Measurements from ENCODE around the gene SALL2. TPM values are rescaled to one million over a fixed set of nuclear protein-coding genes. Genes with fewer than 3 reads are reported as not detected.
A peak's percentile ranks its signal among the peaks of the same experiment; 100 is the strongest.

The SALL2 gene
- total RNA-seq, 1 donor from 2014 or later: 263 TPM

DNA sequence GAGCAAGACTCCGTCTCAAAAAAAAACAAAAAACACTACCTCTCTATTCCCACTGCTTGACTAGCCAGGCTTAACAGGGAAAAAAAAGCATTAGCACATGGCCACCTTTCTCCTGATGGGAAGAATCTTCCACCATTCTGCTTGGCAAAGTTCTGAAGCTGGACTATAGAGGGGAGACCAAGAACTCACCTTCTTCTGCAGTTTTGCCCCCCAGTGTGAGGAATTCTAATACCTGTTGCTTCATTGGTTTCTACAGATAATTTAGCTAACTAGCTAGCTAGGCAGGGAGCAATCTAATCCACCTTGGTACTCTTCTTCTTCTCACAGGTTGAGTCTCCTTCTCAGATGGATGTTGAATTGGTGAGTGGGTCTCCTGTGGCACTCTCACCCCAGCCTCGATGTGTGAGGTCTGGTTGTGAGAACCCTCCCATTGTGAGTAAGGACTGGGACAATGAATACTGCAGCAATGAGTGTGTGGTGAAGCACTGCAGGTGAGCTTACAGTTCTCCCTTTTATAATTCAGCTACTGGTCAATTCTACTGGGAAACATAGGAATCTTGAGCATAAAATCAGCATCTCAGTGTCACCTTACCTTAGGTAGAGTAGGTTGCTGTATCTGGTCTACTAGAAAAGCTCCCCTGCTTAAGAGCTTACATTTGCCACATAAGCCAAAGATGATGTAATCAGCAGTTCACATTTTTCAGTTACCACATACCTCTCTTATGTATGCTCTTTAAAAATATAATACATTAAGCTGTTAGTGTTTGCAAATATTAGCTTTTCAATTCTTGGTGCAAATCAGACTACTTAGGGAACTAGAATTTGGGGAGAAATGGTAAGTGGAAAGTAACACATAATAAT is 31.0 kb downstream of the SALL2 start:
- H4K20me1 ChIP-seq (ENCODE audit: low read depth): no peaks in the 10 kb centered on the region
- no peak overlapping the region for H3K4me3 Mint-ChIP-seq
- H3K9me3 Mint-ChIP-seq: no peaks in the 10 kb centered on the region
- H3K9me3 ChIP-seq (ENCODE audit: low read depth): no peaks in the 10 kb centered on the region
- H3K36me3 Mint-ChIP-seq: peaks cover 47% of the 10 kb centered on the region
- peaks cover 3% of the 10 kb centered on the region for H3K27me3 Mint-ChIP-seq (ENCODE audit: insufficient read depth, low read depth)
- H3K79me2 ChIP-seq (ENCODE audit: low read depth): no peaks in the 10 kb centered on the region
- peaks cover 18% of the 10 kb centered on the region for H3K36me3 ChIP-seq
- DNase-seq (ENCODE audit: low spot score): no peak
- H2AFZ ChIP-seq (replicated peaks): no peak overlapping the region
- peaks cover 6% of the 10 kb centered on the region for H3K4me1 ChIP-seq
- H3K27me3 ChIP-seq: no peaks in the 10 kb centered on the region
- peaks cover 8% of the 10 kb centered on the region for H3K4me1 Mint-ChIP-seq
- no peak overlapping the region for H3K27ac Mint-ChIP-seq
- TF ChIP-seq, protein P1, sequence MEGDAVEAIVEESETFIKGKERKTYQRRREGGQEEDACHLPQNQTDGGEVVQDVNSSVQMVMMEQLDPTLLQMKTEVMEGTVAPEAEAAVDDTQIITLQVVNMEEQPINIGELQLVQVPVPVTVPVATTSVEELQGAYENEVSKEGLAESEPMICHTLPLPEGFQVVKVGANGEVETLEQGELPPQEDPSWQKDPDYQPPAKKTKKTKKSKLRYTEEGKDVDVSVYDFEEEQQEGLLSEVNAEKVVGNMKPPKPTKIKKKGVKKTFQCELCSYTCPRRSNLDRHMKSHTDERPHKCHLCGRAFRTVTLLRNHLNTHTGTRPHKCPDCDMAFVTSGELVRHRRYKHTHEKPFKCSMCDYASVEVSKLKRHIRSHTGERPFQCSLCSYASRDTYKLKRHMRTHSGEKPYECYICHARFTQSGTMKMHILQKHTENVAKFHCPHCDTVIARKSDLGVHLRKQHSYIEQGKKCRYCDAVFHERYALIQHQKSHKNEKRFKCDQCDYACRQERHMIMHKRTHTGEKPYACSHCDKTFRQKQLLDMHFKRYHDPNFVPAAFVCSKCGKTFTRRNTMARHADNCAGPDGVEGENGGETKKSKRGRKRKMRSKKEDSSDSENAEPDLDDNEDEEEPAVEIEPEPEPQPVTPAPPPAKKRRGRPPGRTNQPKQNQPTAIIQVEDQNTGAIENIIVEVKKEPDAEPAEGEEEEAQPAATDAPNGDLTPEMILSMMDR (IDR thresholded peaks at IDR 0.05): no peak
- TF ChIP-seq EZH2phosphoT487 (IDR thresholded peaks at IDR 0.05) (no peak), EZH2 (IDR thresholded peaks at IDR 0.05) (no peak)
- H3K4me3 ChIP-seq: no peak overlapping the region
- no peak overlapping the region for H3K27ac ChIP-seq
- peaks cover 36% of the 10 kb centered on the region for H3F3A ChIP-seq (ENCODE audit: low read depth)
- H3K4me2 ChIP-seq: no peak overlapping the region
- no peak overlapping the region for H3K9ac ChIP-seq

DNA sequence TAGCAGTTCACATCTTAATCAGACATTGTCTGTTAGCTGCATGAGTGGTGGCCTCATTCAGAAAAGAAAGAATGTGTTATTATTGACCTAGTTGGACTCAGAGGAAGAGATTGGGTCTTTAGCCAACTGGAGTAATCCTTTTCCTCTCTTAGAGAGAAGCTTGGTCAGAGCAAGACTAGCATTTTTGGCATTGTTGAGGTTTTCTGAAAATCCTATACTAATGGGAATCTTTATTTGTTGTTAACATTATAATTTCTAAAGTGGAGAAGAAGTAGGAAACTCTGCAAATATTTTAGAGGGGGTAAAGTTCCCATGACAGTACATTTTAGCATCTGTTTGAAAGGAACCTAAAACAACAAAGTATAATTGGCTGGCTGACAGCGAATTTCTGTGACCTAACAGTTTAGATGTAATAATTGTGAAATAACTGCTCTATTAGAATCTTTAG is 39.5 kb downstream of the SALL2 start:
- Histone ChIP-seq H4K20me1 (ENCODE audit: low read depth) (peaks cover 6% of the 10 kb centered on the region), H3K4me1 (no peaks in the 10 kb centered on the region), H2AFZ (replicated peaks) (no peak overlapping the region), H3K9me3 (ENCODE audit: low read depth) (no peaks in the 10 kb centered on the region), H3K79me2 (ENCODE audit: low read depth) (peaks cover 16% of the 10 kb centered on the region), H3K4me3 (no peak overlapping the region), H3K27ac (no peak overlapping the region), H3K4me2 (no peak overlapping the region), H3F3A (ENCODE audit: low read depth) (peaks cover 11% of the 10 kb centered on the region), H3K9ac (no peak overlapping the region), H3K27me3 (no peaks in the 10 kb centered on the region), H3K36me3 (peaks cover 10% of the 10 kb centered on the region)
- Mint-ChIP-seq H3K4me3 (no peak overlapping the region), H3K27me3 (ENCODE audit: insufficient read depth, low read depth) (peaks cover 2% of the 10 kb centered on the region), H3K4me1 (no peaks in the 10 kb centered on the region), H3K27ac (no peak overlapping the region), H3K36me3 (peaks cover 13% of the 10 kb centered on the region), H3K9me3 (no peaks in the 10 kb centered on the region)
- TF ChIP-seq, protein P1 (IDR thresholded peaks at IDR 0.05): no peak
- no peak for TF ChIP-seq EZH2phosphoT487 (IDR thresholded peaks at IDR 0.05)
- TF ChIP-seq EZH2 (IDR thresholded peaks at IDR 0.05): no peak
- DNase-seq (ENCODE audit: low spot score): no peak

DNA sequence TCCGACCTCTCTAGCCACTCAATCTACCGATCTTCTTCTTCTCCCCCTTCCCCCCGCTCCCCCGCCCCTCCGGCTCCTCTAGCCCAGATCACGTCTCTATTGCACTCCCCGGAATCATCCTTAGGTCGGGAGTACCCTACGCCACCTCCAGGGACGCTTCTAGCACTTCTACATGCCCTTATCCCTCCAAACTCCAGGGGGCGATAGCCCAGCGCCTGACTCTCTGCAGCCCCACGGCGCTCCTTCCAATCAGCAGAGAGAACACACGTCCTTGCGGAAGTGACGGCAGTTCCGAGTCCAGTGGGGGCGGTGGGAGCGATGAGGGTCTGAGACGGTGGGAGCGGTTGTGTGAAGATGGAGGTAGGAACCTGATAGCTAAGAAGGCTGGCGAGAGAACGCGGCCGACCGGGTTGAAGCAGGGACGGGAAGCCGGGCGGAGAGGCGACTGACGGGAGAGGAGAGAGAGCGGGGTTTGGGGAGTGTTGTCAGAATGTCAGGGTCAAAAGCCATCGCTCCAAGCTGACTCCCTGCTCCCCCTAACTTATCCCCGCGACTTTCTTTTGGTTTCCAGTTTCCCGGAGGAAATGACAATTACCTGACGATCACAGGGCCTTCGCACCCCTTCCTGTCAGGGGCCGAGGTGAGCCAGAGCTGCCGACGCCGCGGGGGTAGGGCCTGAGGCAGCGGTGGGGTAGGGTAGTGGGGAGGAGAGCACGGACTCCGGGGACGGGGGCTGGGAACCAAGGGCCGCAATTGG is 49.0 kb downstream of the SALL2 start, which contains the start of the genes RAB2B and TOX4:
TSS of gene RAB2B (minus strand) at position 35 of the 757 bp plus-strand sequence. CDS start 87 bp downstream, outside the sequence.
TSS of gene TOX4 (plus strand) at position 271 of the 757 bp plus-strand sequence. CDS start at position 355, 84 bp downstream.
- TF ChIP-seq, protein P1 (IDR thresholded peaks at IDR 0.05): peak; percentile 98
- TF ChIP-seq EZH2phosphoT487 (IDR thresholded peaks at IDR 0.05) (no peak), EZH2 (IDR thresholded peaks at IDR 0.05) (no peak)
- H3K4me2 ChIP-seq: peak within 1 kb of the TSS; percentile 97
- peaks cover 15% of the 10 kb centered on the region for H3F3A ChIP-seq (ENCODE audit: low read depth)
- peaks cover 4% of the 10 kb centered on the region for H3K4me1 ChIP-seq
- Mint-ChIP-seq H3K27me3 (ENCODE audit: insufficient read depth, low read depth) (no peaks in the 10 kb centered on the region), H3K4me3 (peak within 1 kb of the TSS; percentile 99), H3K27ac (peak within 1 kb of the TSS; percentile 95), H3K36me3 (peaks cover 11% of the 10 kb centered on the region), H3K9me3 (no peaks in the 10 kb centered on the region), H3K4me1 (peaks cover 22% of the 10 kb centered on the region)
- H3K27me3 ChIP-seq: no peaks in the 10 kb centered on the region
- H3K79me2 ChIP-seq (ENCODE audit: low read depth): peaks cover 65% of the 10 kb centered on the region
- H2AFZ ChIP-seq (replicated peaks): peak within 1 kb of the TSS; percentile 85
- H3K9ac ChIP-seq: peak within 1 kb of the TSS; percentile 87
- DNase-seq (ENCODE audit: low spot score): peak; percentile 98
- H3K9me3 ChIP-seq (ENCODE audit: low read depth): no peaks in the 10 kb centered on the region
- H3K36me3 ChIP-seq: peaks cover 6% of the 10 kb centered on the region
- H3K27ac ChIP-seq: peak within 1 kb of the TSS; percentile 48
- H3K4me3 ChIP-seq: peak within 1 kb of the TSS; percentile 93
- no peaks in the 10 kb centered on the region for H4K20me1 ChIP-seq (ENCODE audit: low read depth)
